Suprapubic skin (tissue), 4 donors: ENCODE measurements around the gene CAMTA1. TPM values are rescaled to one million over a fixed set of nuclear protein-coding genes. Genes with fewer than 3 reads are reported as not detected.

Experiments used
- DNase-seq, 2 donors: peaks; one replicate each; pipeline ENCODE4 v3.0.0-alpha.2; 2019; ENCODE audit warnings: low spot score in 2 of 2
- H3K27ac ChIP-seq: fragments of 200-600 bp; sonication (generic); one replicate; pipeline ENCODE4 v1.5.1; 2019
- H3K27me3 ChIP-seq: fragments of 200-600 bp; sonication (generic); one replicate; pipeline ENCODE4 v1.5.1; 2019
- H3K36me3 ChIP-seq: fragments of 200-600 bp; sonication (generic); one replicate; pipeline ENCODE4 v1.5.1; 2019
- H3K4me1 ChIP-seq: fragments of 200-600 bp; sonication (generic); one replicate; pipeline ENCODE4 v1.5.1; 2019
- H3K4me3 ChIP-seq: fragments of 200-600 bp; sonication (generic); one replicate; pipeline ENCODE4 v1.5.1; 2019; ENCODE audit warnings: mild to moderate bottlenecking
- H3K9me3 ChIP-seq: fragments of 200-600 bp; sonication (generic); one replicate; pipeline ENCODE4 v1.5.1; 2019
- CTCF ChIP-seq, 2 donors: fragments of 200-600 bp in 1 of 2; fragments of 450-650 bp in 1 of 2; sonication (generic) in 1 of 2; IDR thresholded peaks; one replicate each; pipeline ENCODE4 v1.5.1; 2016 to 2019; ENCODE audit warnings: antibody characterized with exemption in 2 of 2, mild to moderate bottlenecking in 1 of 2, moderate library complexity in 1 of 2
- EP300 ChIP-seq: sonication (generic); formaldehyde crosslinking; IDR thresholded peaks from one replicate; pipeline ENCODE4 v1.6.1; 2017; ENCODE audit warnings: antibody characterized with exemption
- POLR2A ChIP-seq, 2 donors: fragments of 450-650 bp; IDR thresholded peaks; one replicate each; pipeline ENCODE4 v1.6.1; 2017; ENCODE audit warnings: antibody characterized with exemption in 2 of 2, mild to moderate bottlenecking in 2 of 2, moderate library complexity in 2 of 2
- POLR2AphosphoS5 ChIP-seq, 3 donors: sonication (generic); formaldehyde crosslinking; IDR thresholded peaks; one replicate each; pipeline ENCODE4 v1.6.1; 2017; ENCODE audit warnings: antibody characterized with exemption in 3 of 3
- whole genome bisulfite sequencing: methylation state at CpG from one replicate; pipeline ENCODE4 v1.1.5; 2018; 5-methylcytosine and 5-hydroxymethylcytosine counted together
- total RNA-seq, 4 donors: library from RNA; depleted of rRNA; stranded (reverse); fragments of >200 nt; gene quantifications; one replicate each; pipeline ENCODE4 v1.1.0, GENCODE V29; 2016

CAMTA1 gene
- total RNA-seq, 4 donors from 2014 or later = 40.4 to 54.1 (median 46.6) TPM

GRCh38 chr1:7693662-7694061, 908.4 kb downstream of the CAMTA1 start:
- DNase-seq = no peak
- H3K36me3 ChIP-seq = no peaks in the 10 kb centered on the region
- no peak overlapping the region for H3K4me3 ChIP-seq
- no peak overlapping the region for H3K27ac ChIP-seq
- H3K4me1 ChIP-seq = no peaks in the 10 kb centered on the region
- no peaks in the 10 kb centered on the region for H3K9me3 ChIP-seq
- peaks cover 11% of the 10 kb centered on the region for H3K27me3 ChIP-seq
- no peak for TF ChIP-seq CTCF (IDR thresholded peaks at IDR 0.05)
- TF ChIP-seq EP300 = no peak
- TF ChIP-seq POLR2A (IDR thresholded peaks at IDR 0.05) = no peak
- no peak for TF ChIP-seq POLR2AphosphoS5 (IDR thresholded peaks at IDR 0.05)
- 44% methylated on average over 2 of the region's 2 CpGs for WGBS

GRCh38 chr1:7694600-7695496, 909.6 kb downstream of the CAMTA1 start:
- Histone ChIP-seq H3K27ac (no peak overlapping the region), H3K4me3 (no peak overlapping the region), H3K4me1 (no peaks in the 10 kb centered on the region), H3K36me3 (no peaks in the 10 kb centered on the region), H3K27me3 (peaks cover 11% of the 10 kb centered on the region), H3K9me3 (no peaks in the 10 kb centered on the region)
- WGBS = 72% methylated on average over 16 of the region's 17 CpGs
- TF ChIP-seq POLR2AphosphoS5 (IDR thresholded peaks at IDR 0.05) (no peak), POLR2A (IDR thresholded peaks at IDR 0.05) (no peak), EP300 (no peak), CTCF (IDR thresholded peaks at IDR 0.05) (no peak)
- no peak for DNase-seq

- TF ChIP-seq EP300 (no peak), POLR2AphosphoS5 (IDR thresholded peaks at IDR 0.05) (no peak), CTCF (IDR thresholded peaks at IDR 0.05) (no peak), POLR2A (IDR thresholded peaks at IDR 0.05) (no peak)
- Histone ChIP-seq H3K27me3 (peaks cover 11% of the 10 kb centered on the region), H3K4me1 (no peaks in the 10 kb centered on the region), H3K4me3 (no peak overlapping the region), H3K27ac (no peak overlapping the region), H3K9me3 (no peaks in the 10 kb centered on the region), H3K36me3 (no peaks in the 10 kb centered on the region)
- 70% methylated on average over 6 of the region's 6 CpGs for WGBS
- no peak for DNase-seq
Observed at GRCh38 chr1:7695497-7696117, 910.4 kb downstream of the CAMTA1 start.

- no peak for DNase-seq
- no peaks in the 10 kb centered on the region for H3K36me3 ChIP-seq
- no peaks in the 10 kb centered on the region for H3K9me3 ChIP-seq
- 86% methylated on average over 7 of the region's 7 CpGs for WGBS
- H3K4me1 ChIP-seq = peaks cover 6% of the 10 kb centered on the region
- TF ChIP-seq CTCF (IDR thresholded peaks at IDR 0.05) = no peak
- H3K4me3 ChIP-seq = no peak overlapping the region
- no peak overlapping the region for H3K27ac ChIP-seq
- H3K27me3 ChIP-seq = no peaks in the 10 kb centered on the region
Observed at GRCh38 chr1:7698641-7699040, 913.4 kb downstream of the CAMTA1 start.

- no peak overlapping the region for H3K27ac ChIP-seq
- WGBS = 32% methylated on average over 5 of the region's 5 CpGs
- TF ChIP-seq CTCF (IDR thresholded peaks at IDR 0.05) (no peak), EP300 (no peak), POLR2A (IDR thresholded peaks at IDR 0.05) (no peak), POLR2AphosphoS5 (IDR thresholded peaks at IDR 0.05) (no peak)
- H3K27me3 ChIP-seq = no peaks in the 10 kb centered on the region
- H3K4me1 ChIP-seq = peaks cover 21% of the 10 kb centered on the region
- no peak overlapping the region for H3K4me3 ChIP-seq
- H3K9me3 ChIP-seq = no peaks in the 10 kb centered on the region
- DNase-seq = no peak
- no peaks in the 10 kb centered on the region for H3K36me3 ChIP-seq
Observed at GRCh38 chr1:7702365-7702764, 917.1 kb downstream of the CAMTA1 start.
